ENCODE data around the gene EDN2.

EDN2 gene

GRCh38 chr1:41484402-41485241 is at the start of gene EDN2:
Gene EDN2, minus strand, starts transcription at chr1:41484683. Its CDS starts 82 bp downstream, at chr1:41484601.
- no peak for DNase-seq

- no peak for DNase-seq
These were observed 49.2 kb upstream of the EDN2 start for GRCh38 chr1:41533731-41534080.

GRCh38 chr1:41533016-41533730 is 48.7 kb upstream of the EDN2 start:
- no peak for DNase-seq

- DNase-seq, result no peak
These were observed 47.9 kb upstream of the EDN2 start for GRCh38 chr1:41532206-41532975.

- no peak for DNase-seq
These were observed 45.9 kb upstream of the EDN2 start for GRCh38 chr1:41530411-41530810.

GRCh38 chr1:41529621-41530395 is 45.3 kb upstream of the EDN2 start:
- DNase-seq, result no peak

GRCh38 chr1:41528726-41529605 is 44.5 kb upstream of the EDN2 start:
- DNase-seq, result no peak

GRCh38 chr1:41528106-41528505 is 43.6 kb upstream of the EDN2 start:
- no peak for DNase-seq

GRCh38 chr1:41526956-41527561 is 42.6 kb upstream of the EDN2 start:
- DNase-seq, result no peak

- no peak for DNase-seq
These were observed 41.6 kb upstream of the EDN2 start for GRCh38 chr1:41525891-41526587.

GRCh38 chr1:41524676-41525675 is 40.5 kb upstream of the EDN2 start:
- DNase-seq, result no peak

- DNase-seq, result no peak
These were observed 39.6 kb upstream of the EDN2 start for GRCh38 chr1:41523949-41524675.

- no peak for DNase-seq
These were observed 38.6 kb upstream of the EDN2 start for GRCh38 chr1:41523071-41523470.

GRCh38 chr1:41521766-41522165 is 37.3 kb upstream of the EDN2 start:
- DNase-seq, result no peak

GRCh38 chr1:41520951-41521752 is 36.7 kb upstream of the EDN2 start:
- no peak for DNase-seq

GRCh38 chr1:41519667-41520066 is 35.2 kb upstream of the EDN2 start:
- no peak for DNase-seq

GRCh38 chr1:41518471-41518870 is 34.0 kb upstream of the EDN2 start:
- DNase-seq, result no peak

- DNase-seq, result no peak
These were observed 32.6 kb upstream of the EDN2 start for GRCh38 chr1:41517062-41517438.

All from activated naive CD4-positive, alpha-beta T cell treated with Interleukin-2 at 50 U/mL for 16 hours (primary cell).